CD4-positive, alpha-beta T cell treated with Interleukin-15 for 4 hours (primary cell): ENCODE measurements around the gene TSC1.
A peak's percentile ranks its signal among the peaks of the same experiment; 100 is the strongest.

Experiments used
- DNase-seq: peaks from one replicate; pipeline ENCODE4 v3.0.0-alpha.2; 2020; ENCODE audit warnings: low spot score

TSC1 gene

GRCh38 chr9:132888151-132888550 is 56.3 kb downstream of the TSC1 start:
- DNase-seq: no peak

- DNase-seq: no peak
Measured at GRCh38 chr9:132887181-132888120, 57.0 kb downstream of the TSC1 start.

- DNase-seq: no peak
Measured at GRCh38 chr9:132886334-132886725, 58.1 kb downstream of the TSC1 start.

- no peak for DNase-seq
Measured at GRCh38 chr9:132885720-132886333, 58.6 kb downstream of the TSC1 start.

- DNase-seq: no peak
Measured at GRCh38 chr9:132883349-132884294, 60.8 kb downstream of the TSC1 start.

- DNase-seq: no peak
Measured at GRCh38 chr9:132882616-132883015, 61.8 kb downstream of the TSC1 start.

- DNase-seq: no peak
Measured at GRCh38 chr9:132881826-132882225, 62.6 kb downstream of the TSC1 start.

- DNase-seq: no peak
Measured at GRCh38 chr9:132880324-132880661, 64.1 kb downstream of the TSC1 start.

- DNase-seq: no peak
Measured at GRCh38 chr9:132879457-132880323, 64.7 kb downstream of the TSC1 start.

GRCh38 chr9:132878695-132879456 is 65.5 kb downstream of the TSC1 start, which contains the start of gene SPACA9:
Gene SPACA9, plus strand, starts transcription at chr9:132878898. Its CDS starts 5,050 bp downstream, at chr9:132883948.
- DNase-seq: peak; percentile 23

- DNase-seq: peak; percentile 72
Measured at GRCh38 chr9:132877824-132878694, 66.4 kb downstream of the TSC1 start, which contains the start of gene AK8. Gene AK8, minus strand, starts transcription at chr9:132878284. Its CDS starts 29 bp downstream, at chr9:132878255.

GRCh38 chr9:132877458-132877823 is 67.0 kb downstream of the TSC1 start:
- DNase-seq: no peak

- DNase-seq: no peak
Measured at GRCh38 chr9:132876849-132877248, 67.6 kb downstream of the TSC1 start.

GRCh38 chr9:132875159-132875558 is 69.3 kb downstream of the TSC1 start:
- no peak for DNase-seq

GRCh38 chr9:132873403-132873802 is 71.0 kb downstream of the TSC1 start:
- DNase-seq: no peak

GRCh38 chr9:132869266-132869665 is 75.2 kb downstream of the TSC1 start:
- DNase-seq: no peak

- no peak for DNase-seq
Measured at GRCh38 chr9:132866898-132867297, 77.5 kb downstream of the TSC1 start.

- no peak for DNase-seq
Measured at GRCh38 chr9:132864691-132865090, 79.7 kb downstream of the TSC1 start.

- no peak for DNase-seq
Measured at GRCh38 chr9:132864277-132864676, 80.1 kb downstream of the TSC1 start.
